Measurements from ENCODE around the gene FN1. TPM values are rescaled to one million over a fixed set of nuclear protein-coding genes. Genes with fewer than 3 reads are reported as not detected.

Gene FN1
- total RNA-seq, 1 donor from 2014 or later, result 52.0 TPM

GRCh38 chr2:215354771-215355695, 80.8 kb downstream of the FN1 start:
- Mint-ChIP-seq H3K27ac (no peak overlapping the region), H3K27me3 (ENCODE audit: insufficient read depth, low read depth) (no peaks in the 10 kb centered on the region), H3K4me3 (no peak overlapping the region), H3K4me1 (no peaks in the 10 kb centered on the region), H3K36me3 (peaks cover 14% of the 10 kb centered on the region), H3K9me3 (no peaks in the 10 kb centered on the region)
- Histone ChIP-seq H3K9me3 (ENCODE audit: low read depth) (no peaks in the 10 kb centered on the region), H3K9ac (no peak overlapping the region), H3K27me3 (no peaks in the 10 kb centered on the region), H3K27ac (no peak overlapping the region), H2AFZ (replicated peaks) (no peak overlapping the region), H3K79me2 (ENCODE audit: low read depth) (no peaks in the 10 kb centered on the region), H3K4me3 (no peak overlapping the region), H4K20me1 (ENCODE audit: low read depth) (no peaks in the 10 kb centered on the region), H3K4me1 (no peaks in the 10 kb centered on the region), H3F3A (ENCODE audit: low read depth) (no peaks in the 10 kb centered on the region), H3K4me2 (no peak overlapping the region), H3K36me3 (no peaks in the 10 kb centered on the region)
- no peak for DNase-seq (ENCODE audit: low spot score)
- TF ChIP-seq EZH2phosphoT487 (IDR thresholded peaks at IDR 0.05), result no peak
- no peak for TF ChIP-seq CTCF (IDR thresholded peaks at IDR 0.05)

- Histone ChIP-seq H3F3A (ENCODE audit: low read depth) (no peaks in the 10 kb centered on the region), H4K20me1 (ENCODE audit: low read depth) (no peaks in the 10 kb centered on the region), H3K79me2 (ENCODE audit: low read depth) (no peaks in the 10 kb centered on the region), H3K4me3 (no peak overlapping the region), H3K9ac (no peak overlapping the region), H3K27ac (no peak overlapping the region), H2AFZ (replicated peaks) (no peak overlapping the region), H3K36me3 (no peaks in the 10 kb centered on the region), H3K4me1 (no peaks in the 10 kb centered on the region), H3K9me3 (ENCODE audit: low read depth) (no peaks in the 10 kb centered on the region), H3K4me2 (no peak overlapping the region), H3K27me3 (no peaks in the 10 kb centered on the region)
- no peak for DNase-seq (ENCODE audit: low spot score)
- TF ChIP-seq CTCF (IDR thresholded peaks at IDR 0.05), result no peak
- TF ChIP-seq EZH2 (IDR thresholded peaks at IDR 0.05), result no peak
- TF ChIP-seq EZH2phosphoT487 (IDR thresholded peaks at IDR 0.05), result no peak
- no peaks in the 10 kb centered on the region for H3K9me3 Mint-ChIP-seq
- H3K27ac Mint-ChIP-seq, result no peak overlapping the region
- no peaks in the 10 kb centered on the region for H3K27me3 Mint-ChIP-seq (ENCODE audit: insufficient read depth, low read depth)
- peaks cover 29% of the 10 kb centered on the region for H3K36me3 Mint-ChIP-seq
- H3K4me1 Mint-ChIP-seq, result no peaks in the 10 kb centered on the region
- H3K4me3 Mint-ChIP-seq, result no peak overlapping the region
Observed at GRCh38 chr2:215352602-215353001, 83.3 kb downstream of the FN1 start.

GRCh38 chr2:215347878-215348277, 88.0 kb downstream of the FN1 start:
- Histone ChIP-seq H3K4me2 (no peak overlapping the region), H3K27ac (no peak overlapping the region), H3K4me3 (no peak overlapping the region), H3K27me3 (no peaks in the 10 kb centered on the region), H3K36me3 (peaks cover 9% of the 10 kb centered on the region), H3K9ac (no peak overlapping the region), H4K20me1 (ENCODE audit: low read depth) (no peaks in the 10 kb centered on the region), H2AFZ (replicated peaks) (no peak overlapping the region), H3F3A (ENCODE audit: low read depth) (no peaks in the 10 kb centered on the region), H3K9me3 (ENCODE audit: low read depth) (no peaks in the 10 kb centered on the region), H3K79me2 (ENCODE audit: low read depth) (no peaks in the 10 kb centered on the region), H3K4me1 (no peaks in the 10 kb centered on the region)
- peaks cover 2% of the 10 kb centered on the region for H3K27me3 Mint-ChIP-seq (ENCODE audit: insufficient read depth, low read depth)
- TF ChIP-seq EZH2phosphoT487 (IDR thresholded peaks at IDR 0.05), result no peak
- TF ChIP-seq CTCF (IDR thresholded peaks at IDR 0.05), result no peak
- no peak for TF ChIP-seq EZH2 (IDR thresholded peaks at IDR 0.05)
- DNase-seq (ENCODE audit: low spot score), result no peak
- peaks cover 50% of the 10 kb centered on the region for H3K36me3 Mint-ChIP-seq
- no peaks in the 10 kb centered on the region for H3K4me1 Mint-ChIP-seq
- H3K27ac Mint-ChIP-seq, result no peak overlapping the region
- H3K4me3 Mint-ChIP-seq, result no peak overlapping the region
- no peaks in the 10 kb centered on the region for H3K9me3 Mint-ChIP-seq
